Activated CD8-positive, alpha-beta T cell treated with anti-CD3 and anti-CD28 coated beads, Interleukin-2, amount 10 ng/mL, durations not matched to agents 7 days and 5 days (primary cell): ENCODE results near the gene AMDHD2. TPM values are rescaled to one million over a fixed set of nuclear protein-coding genes. Genes with fewer than 3 reads are reported as not detected.
"Not testable (repeated sequence)": the region's sequence is repeated elsewhere in the genome, so short reads cannot be mapped to it uniquely, and the experiment has no call there.

ENCODE experiments used
- ATAC-seq: fragments of 150-1000 bp; cut with Tn5 transposase; one replicate; pipeline ENCODE4 v1.10.0; 2021; ENCODE audit warnings: moderate library complexity
- CTCF ChIA-PET: fragments of 350-600 bp; sonication (Branson Sonifier 250); formaldehyde crosslinking; loops from one replicate; lab custom pipeline; 2021; ENCODE audit warnings: antibody characterized with exemption; lab: Charles Lee
- POLR2A ChIA-PET: fragments of 350-600 bp; sonication (Branson Sonifier 250); formaldehyde crosslinking; loops from one replicate; lab custom pipeline; 2021; ENCODE audit warnings: antibody characterized with exemption; lab: Charles Lee
- DNase-seq: peaks from one replicate; pipeline ENCODE4 v3.0.0-alpha.2; 2020
- H3K27ac Mint-ChIP-seq: one replicate; pipeline ENCODE4 v1.8.0; 2021; ENCODE audit warnings: mild to moderate bottlenecking, mixed read lengths
- H3K27me3 Mint-ChIP-seq: one replicate; pipeline ENCODE4 v1.8.0; 2021; ENCODE audit warnings: low read depth, mixed read lengths
- H3K36me3 Mint-ChIP-seq: one replicate; pipeline ENCODE4 v1.8.0; 2021; ENCODE audit warnings: low read depth, mixed read lengths
- H3K4me1 Mint-ChIP-seq: one replicate; pipeline ENCODE4 v1.8.0; 2021; ENCODE audit warnings: low read depth, mixed read lengths
- H3K4me3 Mint-ChIP-seq: one replicate; pipeline ENCODE4 v1.8.0; 2021; ENCODE audit warnings: mild to moderate bottlenecking, mixed read lengths
- H3K9me3 Mint-ChIP-seq: one replicate; pipeline ENCODE4 v1.8.0; 2022; ENCODE audit warnings: mixed read lengths; ENCODE audit not compliant: insufficient read depth
- total RNA-seq, 2 experiments: library from RNA; stranded (reverse); gene quantifications; one replicate each; pipeline ENCODE4 v1.2.3, GENCODE V29; 2021

AMDHD2 gene
- total RNA-seq, 2 experiments from 2014 or later = 54.0 to 58.5 TPM

GRCh38 chr16:2475413-2476344, 44.5 kb upstream of the AMDHD2 start:
- ChIA-PET POLR2A (interaction anchor here (0.9 kb wide), 1 partner anchor 38 kb away, joined by 4 read pairs; the partner anchor contains the start of gene ATP6V0C), CTCF (interaction anchor here (1.0 to 1.5 kb wide), 2 partner anchors 12 to 45 kb away, joined by 3 to 4 read pairs; no protein-coding TSS in a partner anchor)
- Mint-ChIP-seq H3K27ac (no peak overlapping the region), H3K4me1 (peaks cover 23% of the 10 kb centered on the region), H3K36me3 (no peaks in the 10 kb centered on the region), H3K4me3 (peak overlapping the region; percentile 62), H3K27me3 (peaks cover 11% of the 10 kb centered on the region), H3K9me3 (no peaks in the 10 kb centered on the region)
- ATAC-seq = peak; percentile 31
- peak; percentile 70 for DNase-seq

- POLR2A ChIA-PET = interaction anchor here (0.9 kb wide), 1 partner anchor 17 kb away, joined by 5 read pairs; no protein-coding TSS in a partner anchor
- no peak overlapping the region for H3K27ac Mint-ChIP-seq
These were observed 43.8 kb upstream of the AMDHD2 start for GRCh38 chr16:2476345-2476720.

GRCh38 chr16:2476741-2477140, 43.4 kb upstream of the AMDHD2 start:
- no peak for DNase-seq
- H3K4me1 Mint-ChIP-seq = peaks cover 23% of the 10 kb centered on the region
- H3K27me3 Mint-ChIP-seq = peaks cover 11% of the 10 kb centered on the region
- no peak overlapping the region for H3K27ac Mint-ChIP-seq
- ChIA-PET POLR2A (interaction anchor here (0.9 kb wide), 1 partner anchor 18 kb away, joined by 5 read pairs; no protein-coding TSS in a partner anchor), CTCF (interaction anchor here (1.7 kb wide), 1 partner anchor 24 kb away, joined by 5 read pairs; no protein-coding TSS in a partner anchor)
- H3K9me3 Mint-ChIP-seq = no peaks in the 10 kb centered on the region
- H3K36me3 Mint-ChIP-seq = no peaks in the 10 kb centered on the region
- ATAC-seq = no peak
- H3K4me3 Mint-ChIP-seq = peak overlapping the region; percentile 26

More at GRCh38 chr16:2476345-2476720, 43.8 kb upstream of the AMDHD2 start:
- no peaks in the 10 kb centered on the region for H3K9me3 Mint-ChIP-seq
- no peak for DNase-seq
- CTCF ChIA-PET = interaction anchor here (1.7 kb wide), 1 partner anchor 25 kb away, joined by 5 read pairs; no protein-coding TSS in a partner anchor
- peaks cover 23% of the 10 kb centered on the region for H3K4me1 Mint-ChIP-seq
- peaks cover 11% of the 10 kb centered on the region for H3K27me3 Mint-ChIP-seq
- no peaks in the 10 kb centered on the region for H3K36me3 Mint-ChIP-seq
- H3K4me3 Mint-ChIP-seq = peak overlapping the region; percentile 62
- ATAC-seq = no peak

- ATAC-seq (no peak), DNase-seq (no peak)
- Mint-ChIP-seq H3K27ac (no peak overlapping the region), H3K9me3 (no peaks in the 10 kb centered on the region), H3K27me3 (peaks cover 7% of the 10 kb centered on the region), H3K4me3 (no peak overlapping the region), H3K4me1 (peaks cover 23% of the 10 kb centered on the region), H3K36me3 (no peaks in the 10 kb centered on the region)
- CTCF ChIA-PET = interaction anchor here (1.7 kb wide), 1 partner anchor 24 kb away, joined by 5 read pairs; no protein-coding TSS in a partner anchor
- POLR2A ChIA-PET = interaction anchor here (0.9 kb wide), 1 partner anchor 18 kb away, joined by 5 read pairs; no protein-coding TSS in a partner anchor
These were observed 42.8 kb upstream of the AMDHD2 start for GRCh38 chr16:2477327-2477726.

- ChIA-PET CTCF (interaction anchor here (1.1 kb wide), 1 partner anchor 23 kb away, joined by 4 read pairs; no protein-coding TSS in a partner anchor), POLR2A (no interaction called here)
- Mint-ChIP-seq H3K36me3 (no peaks in the 10 kb centered on the region), H3K27me3 (peaks cover 1% of the 10 kb centered on the region), H3K27ac (no peak overlapping the region), H3K9me3 (no peaks in the 10 kb centered on the region), H3K4me1 (peaks cover 19% of the 10 kb centered on the region), H3K4me3 (no peak overlapping the region)
- DNase-seq = no peak
- no peak for ATAC-seq
These were observed 41.9 kb upstream of the AMDHD2 start for GRCh38 chr16:2478279-2478678.

- H3K4me1 Mint-ChIP-seq = peaks cover 17% of the 10 kb centered on the region
- CTCF ChIA-PET, H3K27me3 Mint-ChIP-seq, H3K4me3 Mint-ChIP-seq, POLR2A ChIA-PET, ATAC-seq, H3K36me3 Mint-ChIP-seq, H3K9me3 Mint-ChIP-seq, DNase-seq, H3K27ac Mint-ChIP-seq: not testable (repeated sequence)
These were observed 40.2 kb upstream of the AMDHD2 start for GRCh38 chr16:2479996-2480395.

GRCh38 chr16:2480948-2481347, 39.2 kb upstream of the AMDHD2 start:
- Mint-ChIP-seq H3K27ac (no peak overlapping the region), H3K4me1 (peaks cover 19% of the 10 kb centered on the region), H3K27me3 (no peaks in the 10 kb centered on the region), H3K9me3 (no peaks in the 10 kb centered on the region), H3K4me3 (no peak overlapping the region), H3K36me3 (no peaks in the 10 kb centered on the region)
- DNase-seq = no peak
- ChIA-PET CTCF (no interaction called here), POLR2A (no interaction called here)
- ATAC-seq = no peak

- no peaks in the 10 kb centered on the region for H3K27me3 Mint-ChIP-seq
- DNase-seq = no peak
- no peak for ATAC-seq
- no peak overlapping the region for H3K27ac Mint-ChIP-seq
- H3K4me3 Mint-ChIP-seq = no peak overlapping the region
- H3K9me3 Mint-ChIP-seq = no peaks in the 10 kb centered on the region
- ChIA-PET POLR2A (no interaction called here), CTCF (interaction anchor here (1.3 kb wide), 1 partner anchor 141 kb away, joined by 3 read pairs; the partner anchor contains the start of gene ABCA3)
- H3K4me1 Mint-ChIP-seq = peaks cover 19% of the 10 kb centered on the region
- H3K36me3 Mint-ChIP-seq = no peaks in the 10 kb centered on the region
These were observed 38.5 kb upstream of the AMDHD2 start for GRCh38 chr16:2481676-2482075.

- Mint-ChIP-seq H3K9me3 (no peaks in the 10 kb centered on the region), H3K4me1 (peaks cover 21% of the 10 kb centered on the region), H3K27ac (no peak overlapping the region), H3K36me3 (peaks cover 4% of the 10 kb centered on the region), H3K4me3 (no peak overlapping the region), H3K27me3 (no peaks in the 10 kb centered on the region)
- POLR2A ChIA-PET = interaction anchor here (0.6 kb wide), 1 partner anchor 100 kb away, joined by 4 read pairs; no protein-coding TSS in a partner anchor
- ATAC-seq = no peak
- no peak for DNase-seq
- CTCF ChIA-PET = interaction anchor here (1.3 kb wide), 1 partner anchor 142 kb away, joined by 3 read pairs; the partner anchor contains the start of gene ABCA3
These were observed 37.9 kb upstream of the AMDHD2 start for GRCh38 chr16:2482249-2482648.

- CTCF ChIA-PET = interaction anchor here (1.3 to 1.4 kb wide), 2 partner anchors 14 to 143 kb away, joined by 3 read pairs; partner anchors contain the start of gene ABCA3
These were observed 37.2 kb upstream of the AMDHD2 start for GRCh38 chr16:2482708-2483534.

More at GRCh38 chr16:2482708-2483534, 37.2 kb upstream of the AMDHD2 start:
- H3K27me3 Mint-ChIP-seq = no peaks in the 10 kb centered on the region
- H3K27ac Mint-ChIP-seq = no peak overlapping the region
- H3K9me3 Mint-ChIP-seq = no peaks in the 10 kb centered on the region
- no peak for DNase-seq
- H3K4me1 Mint-ChIP-seq = peaks cover 24% of the 10 kb centered on the region
- no peak for ATAC-seq
- no peak overlapping the region for H3K4me3 Mint-ChIP-seq
- H3K36me3 Mint-ChIP-seq = peaks cover 4% of the 10 kb centered on the region
- POLR2A ChIA-PET = interaction anchor here (0.6 kb wide), 1 partner anchor 101 kb away, joined by 4 read pairs; no protein-coding TSS in a partner anchor
